ENCODE data around the gene GRID1. TPM values are rescaled to one million over a fixed set of nuclear protein-coding genes. Genes with fewer than 3 reads are reported as not detected.

GRID1 gene
- total RNA-seq, 1 experiment from 2014 or later: 5.6 TPM

- Histone ChIP-seq H3K9me3 (ENCODE audit: control insufficient read depth in 1 of 2, insufficient read depth in 1 of 2, low read depth in 1 of 2, low read length in 2 of 2) (no peaks in the 10 kb centered on the region), H3K4me1 (ENCODE audit: control insufficient read depth in 1 of 2, insufficient read depth in 2 of 2, low read length in 2 of 2) (no peaks in the 10 kb centered on the region), H3K9me2 (ENCODE audit: insufficient read depth) (no peaks in the 10 kb centered on the region), H3K4me3 (replicated peaks in 1 of 2; ENCODE audit: low read depth in 1 of 2, low read length in 2 of 2) (no peak overlapping the region), H3K27me3 (ENCODE audit: insufficient read depth, low read length) (peaks cover 5% of the 10 kb centered on the region; the same call in 1 of the 2 replicates), H3K9ac (ENCODE audit: low read length) (no peak overlapping the region), H3K36me3 (ENCODE audit: control insufficient read depth in 1 of 2, insufficient read depth in 2 of 2, low read length in 2 of 2) (no peaks in the 10 kb centered on the region), H3K4me2 (ENCODE audit: low read length) (no peak overlapping the region), H3K79me2 (ENCODE audit: insufficient read depth, low read length) (no peaks in the 10 kb centered on the region), H4K20me1 (ENCODE audit: insufficient read depth) (no peaks in the 10 kb centered on the region), H2AFZ (ENCODE audit: low read depth, low read length, poor library complexity, severe bottlenecking) (no peak overlapping the region), H3K27ac (ENCODE audit: low read depth, low read length) (no peak overlapping the region)
- CTCF ChIA-PET: no interaction called here
- intact Hi-C loops (cut with micrococcal nuclease): no loop called here
- TF ChIP-seq, protein P1, sequence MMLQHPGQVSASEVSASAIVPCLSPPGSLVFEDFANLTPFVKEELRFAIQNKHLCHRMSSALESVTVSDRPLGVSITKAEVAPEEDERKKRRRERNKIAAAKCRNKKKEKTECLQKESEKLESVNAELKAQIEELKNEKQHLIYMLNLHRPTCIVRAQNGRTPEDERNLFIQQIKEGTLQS (IDR thresholded peaks at IDR 0.05): no peak
- TF ChIP-seq SIN3A (IDR thresholded peaks at IDR 0.05; ENCODE audit: low read depth) (no peak), ZNF274 (IDR thresholded peaks at IDR 0.05; ENCODE audit: low read depth, low read length) (no peak), ELF1 (IDR thresholded peaks at IDR 0.05; ENCODE audit: borderline replicate concordance, low read depth) (no peak)
- POLR2A ChIA-PET: no interaction called here
- BruUV-seq (replicated peaks): no TSS peak
- DNase-seq (ENCODE audit: low read depth, low spot score) (no peak), ATAC-seq (no peak)
- RAD21 ChIA-PET (ENCODE audit: low non-redundant PET in 1 of 2, low total read pairs in 2 of 2, uncharacterized antibody in 2 of 2, unreplicated experiment in 2 of 2): no interaction called here
Measured at GRCh38 chr10:86058964-86059363, 307.6 kb downstream of the GRID1 start.

DNA sequence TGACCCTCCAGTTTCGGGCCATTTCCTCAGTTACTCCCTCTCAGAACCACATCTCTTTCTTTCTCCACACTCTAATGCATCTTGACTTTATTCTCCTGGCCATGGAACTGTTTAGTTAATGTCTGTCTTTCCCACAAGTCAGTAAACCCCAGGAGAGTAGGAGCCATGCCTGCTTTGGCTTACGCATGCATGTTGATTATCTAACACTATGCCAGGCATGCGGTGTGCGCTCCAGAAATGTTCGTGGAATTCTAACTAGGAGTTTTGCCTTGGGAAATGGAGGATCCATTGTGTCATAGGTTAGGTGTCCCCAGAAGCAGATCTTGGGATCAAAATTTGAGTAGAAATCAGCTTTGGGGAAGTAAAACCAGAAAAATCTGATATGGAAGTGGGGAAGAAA is 308.9 kb downstream of the GRID1 start:
- DNase-seq (ENCODE audit: low read depth, low spot score): no peak
- TF ChIP-seq SP1 (IDR thresholded peaks at IDR 0.05; ENCODE audit: low read depth) (no peak), ZBTB33 (IDR thresholded peaks at IDR 0.05; ENCODE audit: extremely low read depth, insufficient replicate concordance, low read length) (no peak), EZH2 (IDR thresholded peaks at IDR 0.05) (no peak), ZNF274 (IDR thresholded peaks at IDR 0.05; ENCODE audit: low read depth, low read length) (no peak), EZH2phosphoT487 (IDR thresholded peaks at IDR 0.05; ENCODE audit: borderline replicate concordance) (no peak), ZFX (IDR thresholded peaks at IDR 0.05) (no peak)

More for the DNA sequence above, 308.9 kb downstream of the GRID1 start:
- no peaks in the 10 kb centered on the region for H3K9me3 ChIP-seq (ENCODE audit: control insufficient read depth in 1 of 2, insufficient read depth in 1 of 2, low read depth in 1 of 2, low read length in 2 of 2)
- no peak overlapping the region for H2AFZ ChIP-seq (ENCODE audit: low read depth, low read length, poor library complexity, severe bottlenecking)
- intact Hi-C loops (cut with micrococcal nuclease): no loop called here
- ChIA-PET RAD21 (ENCODE audit: low non-redundant PET in 1 of 2, low total read pairs in 2 of 2, uncharacterized antibody in 2 of 2, unreplicated experiment in 2 of 2) (no interaction called here), POLR2A (no interaction called here), CTCF (no interaction called here)
- peaks cover 5% of the 10 kb centered on the region; the same call in 1 of the 2 replicates for H3K27me3 ChIP-seq (ENCODE audit: insufficient read depth, low read length)
- BruUV-seq (replicated peaks): no TSS peak
- no peak overlapping the region for H3K27ac ChIP-seq (ENCODE audit: low read depth, low read length)
- H3K9me2 ChIP-seq (ENCODE audit: insufficient read depth): no peaks in the 10 kb centered on the region
- H3K4me3 ChIP-seq (replicated peaks in 1 of 2; ENCODE audit: low read depth in 1 of 2, low read length in 2 of 2): no peak overlapping the region
- H3K4me2 ChIP-seq (ENCODE audit: low read length): no peak overlapping the region
- H4K20me1 ChIP-seq (ENCODE audit: insufficient read depth): no peaks in the 10 kb centered on the region
- no peak for ATAC-seq
- no peaks in the 10 kb centered on the region for H3K79me2 ChIP-seq (ENCODE audit: insufficient read depth, low read length)
- no peaks in the 10 kb centered on the region for H3K36me3 ChIP-seq (ENCODE audit: control insufficient read depth in 1 of 2, insufficient read depth in 2 of 2, low read length in 2 of 2)
- no peak overlapping the region for H3K9ac ChIP-seq (ENCODE audit: low read length)
- H3K4me1 ChIP-seq (ENCODE audit: control insufficient read depth in 1 of 2, insufficient read depth in 2 of 2, low read length in 2 of 2): no peaks in the 10 kb centered on the region

Data from HCT116 (cell line).